Transverse colon (tissue), 4 donors: Measurements from ENCODE around the gene CTBP1. TPM values are rescaled to one million over a fixed set of nuclear protein-coding genes. Genes with fewer than 3 reads are reported as not detected.

Experiments used
- DNase-seq: peaks from one replicate; pipeline ENCODE4 v3.0.0-alpha.2; 2019
- H3K27ac ChIP-seq, 4 donors: fragments of 200-600 bp; sonication (generic); 2 replicates each; pipeline ENCODE4 v1.5.1; 2016 to 2018; ENCODE audit warnings: inconsistent platforms in 4 of 4
- H3K27me3 ChIP-seq: fragments of 200-600 bp; sonication (generic); 2 replicates; pipeline ENCODE4 v1.5.1; 2017; ENCODE audit warnings: inconsistent platforms
- H3K36me3 ChIP-seq, 4 donors: fragments of 200-600 bp; sonication (generic); 2 replicates each; pipeline ENCODE4 v1.5.1; 2017 to 2019; ENCODE audit warnings: inconsistent platforms in 4 of 4
- H3K4me1 ChIP-seq, 4 donors: fragments of 200-600 bp; sonication (generic); 2 replicates each; pipeline ENCODE4 v1.5.1; 2017 to 2020; ENCODE audit warnings: inconsistent platforms in 4 of 4
- H3K4me3 ChIP-seq, 4 donors: fragments of 200-600 bp; sonication (generic); 1 replicate in 1 of 4; 2 replicates in 3 of 4; pipeline versions ENCODE4 v1.5.1 to v1.6.1; 2017 to 2019; ENCODE audit warnings: inconsistent platforms in 4 of 4
- H3K9me3 ChIP-seq, 2 donors: fragments of 200-600 bp; sonication (generic); 2 replicates each; pipeline ENCODE4 v1.5.1; 2017 to 2019; ENCODE audit warnings: inconsistent platforms in 2 of 2
- EP300 ChIP-seq: sonication (generic); formaldehyde crosslinking; IDR thresholded peaks from one replicate; pipeline ENCODE4 v1.6.1; 2017; ENCODE audit warnings: antibody characterized with exemption, low read depth
- POLR2A ChIP-seq: fragments of 450-650 bp; IDR thresholded peaks from one replicate; pipeline ENCODE4 v1.6.1; 2016; ENCODE audit warnings: antibody characterized with exemption, mild to moderate bottlenecking, moderate library complexity
- POLR2AphosphoS5 ChIP-seq, 3 donors: sonication (generic); formaldehyde crosslinking; IDR thresholded peaks; one replicate each; pipeline ENCODE4 v1.6.1; 2016; ENCODE audit warnings: antibody characterized with exemption in 3 of 3
- WGBS, 2 donors: methylation state at CpG; one replicate each; pipeline ENCODE4 v1.1.5; 2018; ENCODE audit warnings: low coverage in 1 of 2; 5-methylcytosine and 5-hydroxymethylcytosine counted together
- in situ Hi-C, 4 donors: fragments of 200-750 bp; cut with MboI; loops; one replicate each; pipeline versions ENCODE4 v1.15.0 to v1.15.1; 2017; ENCODE audit warnings: low sequenced_read_pairs in 3 of 4, low pct_ligation_motif_present in 1 of 4, low pct_unique_long_range_greater_than_20kb in 1 of 4
- intact Hi-C: fragments of 100-400 bp; cut with DNase I; formaldehyde crosslinking; loops from one replicate; pipeline ENCODE4 v1.15.1; 2023; ENCODE audit warnings: low total_unique reads
- total RNA-seq, 4 donors: library from RNA; depleted of rRNA; stranded (reverse); fragments of >200 nt; gene quantifications; one replicate each; pipeline ENCODE4 v1.1.0, GENCODE V29; 2016
- TF ChIP-seq, protein P1 (sequence below), 5 experiments: fragments of 200-600 bp in 3 of 5; fragments of 450-650 bp in 2 of 5; sonication (generic) in 3 of 5; IDR thresholded peaks; 1 replicate in 2 of 5; 2 replicates in 3 of 5; pipeline ENCODE4 v1.5.1; 2016 to 2017; ENCODE audit warnings: antibody characterized with exemption in 5 of 5, inconsistent platforms in 3 of 5, mild to moderate bottlenecking in 2 of 5, moderate library complexity in 1 of 5

CTBP1 gene
- total RNA-seq, 4 donors from 2014 or later: 183 to 457 (median 243) TPM

DNA sequence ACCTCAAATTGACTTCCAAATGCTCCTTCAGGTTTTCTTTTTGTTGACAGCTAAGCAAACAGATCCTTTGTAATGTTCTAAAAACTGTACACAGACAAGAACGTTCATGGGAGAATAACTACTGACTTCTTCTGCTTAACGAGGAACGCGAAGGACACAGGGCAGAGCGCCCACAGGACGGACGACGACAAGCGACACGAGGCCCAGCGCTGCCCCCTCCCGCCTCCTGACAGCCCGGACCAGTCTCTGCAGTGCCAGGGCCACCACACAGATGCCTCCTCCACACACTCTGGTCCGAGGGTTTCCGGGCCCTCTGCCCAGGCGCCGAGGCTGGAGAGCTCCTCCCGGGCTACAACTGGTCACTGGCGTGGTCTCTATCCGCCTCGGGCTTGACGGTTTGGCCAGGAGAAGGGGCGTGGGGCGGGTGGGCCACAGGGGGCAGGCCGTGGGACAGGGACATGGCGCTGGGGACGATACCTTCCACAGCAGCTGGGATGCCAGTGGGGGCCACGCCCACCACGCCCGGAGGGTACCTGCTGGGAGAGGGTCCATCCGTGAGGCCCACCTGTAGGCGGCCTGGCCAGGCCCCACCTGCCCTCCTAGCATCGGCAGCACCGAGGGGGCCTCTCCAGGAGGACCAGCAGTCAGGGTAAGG is 36.9 kb downstream of the CTBP1 start:
- no peak overlapping the region for H3K4me3 ChIP-seq
- H3K27ac ChIP-seq: peak overlapping the region; percentile 22 to 87 (median 68)
- H3K27me3 ChIP-seq: no peaks in the 10 kb centered on the region
- intact Hi-C loops: loop anchor here (5.0 kb wide), 1 partner anchor 35 kb away; the partner anchor contains the start of gene CTBP1
- peaks cover 0 to 20% (median 6%) of the 10 kb centered on the region in 4 donors for H3K36me3 ChIP-seq
- in situ Hi-C loops: no loop called here
- no peaks in the 10 kb centered on the region for H3K9me3 ChIP-seq
- no peak for DNase-seq
- WGBS, 2 donors: 32 to 66% methylated on average over 2 to 23 of the region's 34 CpGs
- H3K4me1 ChIP-seq: peaks cover 31 to 49% (median 40%) of the 10 kb centered on the region in 4 donors
- TF ChIP-seq, protein P1, sequence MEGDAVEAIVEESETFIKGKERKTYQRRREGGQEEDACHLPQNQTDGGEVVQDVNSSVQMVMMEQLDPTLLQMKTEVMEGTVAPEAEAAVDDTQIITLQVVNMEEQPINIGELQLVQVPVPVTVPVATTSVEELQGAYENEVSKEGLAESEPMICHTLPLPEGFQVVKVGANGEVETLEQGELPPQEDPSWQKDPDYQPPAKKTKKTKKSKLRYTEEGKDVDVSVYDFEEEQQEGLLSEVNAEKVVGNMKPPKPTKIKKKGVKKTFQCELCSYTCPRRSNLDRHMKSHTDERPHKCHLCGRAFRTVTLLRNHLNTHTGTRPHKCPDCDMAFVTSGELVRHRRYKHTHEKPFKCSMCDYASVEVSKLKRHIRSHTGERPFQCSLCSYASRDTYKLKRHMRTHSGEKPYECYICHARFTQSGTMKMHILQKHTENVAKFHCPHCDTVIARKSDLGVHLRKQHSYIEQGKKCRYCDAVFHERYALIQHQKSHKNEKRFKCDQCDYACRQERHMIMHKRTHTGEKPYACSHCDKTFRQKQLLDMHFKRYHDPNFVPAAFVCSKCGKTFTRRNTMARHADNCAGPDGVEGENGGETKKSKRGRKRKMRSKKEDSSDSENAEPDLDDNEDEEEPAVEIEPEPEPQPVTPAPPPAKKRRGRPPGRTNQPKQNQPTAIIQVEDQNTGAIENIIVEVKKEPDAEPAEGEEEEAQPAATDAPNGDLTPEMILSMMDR (IDR thresholded peaks at IDR 0.05): no peak
- TF ChIP-seq POLR2A (no peak), EP300 (no peak), POLR2AphosphoS5 (IDR thresholded peaks at IDR 0.05) (no peak)

DNA sequence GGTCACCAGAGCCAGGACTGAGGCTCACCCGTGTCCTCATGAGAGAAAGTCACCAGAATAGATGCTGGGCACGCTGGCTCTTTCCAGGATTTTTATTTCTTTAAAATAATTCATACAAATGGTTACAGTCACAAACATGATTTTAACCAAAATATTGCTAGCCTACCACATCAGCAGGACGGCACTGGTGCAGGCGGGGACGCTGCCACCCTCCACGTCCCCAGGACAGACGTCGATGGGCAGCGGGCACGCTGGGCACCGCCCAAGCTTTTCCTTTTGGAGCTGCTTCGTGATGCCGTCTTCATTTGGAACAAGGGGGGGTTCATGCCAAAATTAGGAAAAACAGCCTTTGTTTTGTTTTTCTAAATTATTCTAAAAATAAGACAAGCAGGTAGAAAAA is 37.6 kb downstream of the CTBP1 start:
- DNase-seq: peak; percentile 3
- H3K27ac ChIP-seq: peak overlapping the region; percentile 22 to 87 (median 68)
- H3K9me3 ChIP-seq: no peaks in the 10 kb centered on the region
- peaks cover 0 to 20% (median 6%) of the 10 kb centered on the region in 4 donors for H3K36me3 ChIP-seq
- no peaks in the 10 kb centered on the region for H3K27me3 ChIP-seq
- TF ChIP-seq POLR2AphosphoS5 (IDR thresholded peaks at IDR 0.05) (no peak), EP300 (no peak), POLR2A (no peak)
- TF ChIP-seq, protein P1 (IDR thresholded peaks at IDR 0.05): no peak
- intact Hi-C loops: loop anchor here (5.0 kb wide), 1 partner anchor 36 kb away; the partner anchor contains the start of gene CTBP1
- WGBS, 2 donors: 85 to 96% methylated on average over 12 to 13 of the region's 13 CpGs
- in situ Hi-C loops: no loop called here
- no peak overlapping the region for H3K4me3 ChIP-seq
- H3K4me1 ChIP-seq: peaks cover 31 to 53% (median 37%) of the 10 kb centered on the region in 4 donors

DNA sequence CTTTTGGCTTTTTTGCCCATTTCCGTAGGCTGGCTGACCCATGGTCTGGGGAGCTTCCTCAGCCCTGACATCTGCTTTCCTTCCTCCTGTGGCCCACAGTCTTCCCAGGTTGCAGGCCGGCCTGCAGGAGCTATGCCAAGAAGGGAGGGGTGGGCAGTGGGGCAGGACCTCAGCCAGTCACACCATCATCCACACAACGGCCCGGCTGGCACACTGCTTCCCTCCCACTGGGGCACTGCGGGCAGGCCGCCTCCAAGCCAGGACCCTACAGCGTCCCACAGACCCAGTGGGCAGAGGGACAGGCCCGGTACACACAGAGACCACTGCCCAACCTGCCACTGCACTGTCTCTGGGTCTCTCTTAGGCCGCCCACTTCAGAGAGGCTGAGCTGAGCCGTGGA is 38.0 kb downstream of the CTBP1 start:
- DNase-seq: peak; percentile 10
- in situ Hi-C loops: no loop called here
- Histone ChIP-seq H3K9me3 (no peaks in the 10 kb centered on the region), H3K36me3 (peaks cover 0 to 19% (median 6%) of the 10 kb centered on the region in 4 donors), H3K27ac (peak overlapping the region; percentile 22 to 87 (median 68)), H3K4me1 (peaks cover 31 to 57% (median 39%) of the 10 kb centered on the region in 4 donors), H3K27me3 (no peaks in the 10 kb centered on the region), H3K4me3 (no peak overlapping the region)
- TF ChIP-seq POLR2A (no peak), EP300 (no peak), POLR2AphosphoS5 (IDR thresholded peaks at IDR 0.05) (no peak)
- TF ChIP-seq, protein P1 (IDR thresholded peaks at IDR 0.05): no peak
- 80% methylated on average over 10 of the region's 10 CpGs; no CpG with 5 or more reads in 1 of the 2 donors for WGBS, 2 donors
- intact Hi-C loops: loop anchor here (5.0 kb wide), 1 partner anchor 36 kb away; the partner anchor contains the start of gene CTBP1

DNA sequence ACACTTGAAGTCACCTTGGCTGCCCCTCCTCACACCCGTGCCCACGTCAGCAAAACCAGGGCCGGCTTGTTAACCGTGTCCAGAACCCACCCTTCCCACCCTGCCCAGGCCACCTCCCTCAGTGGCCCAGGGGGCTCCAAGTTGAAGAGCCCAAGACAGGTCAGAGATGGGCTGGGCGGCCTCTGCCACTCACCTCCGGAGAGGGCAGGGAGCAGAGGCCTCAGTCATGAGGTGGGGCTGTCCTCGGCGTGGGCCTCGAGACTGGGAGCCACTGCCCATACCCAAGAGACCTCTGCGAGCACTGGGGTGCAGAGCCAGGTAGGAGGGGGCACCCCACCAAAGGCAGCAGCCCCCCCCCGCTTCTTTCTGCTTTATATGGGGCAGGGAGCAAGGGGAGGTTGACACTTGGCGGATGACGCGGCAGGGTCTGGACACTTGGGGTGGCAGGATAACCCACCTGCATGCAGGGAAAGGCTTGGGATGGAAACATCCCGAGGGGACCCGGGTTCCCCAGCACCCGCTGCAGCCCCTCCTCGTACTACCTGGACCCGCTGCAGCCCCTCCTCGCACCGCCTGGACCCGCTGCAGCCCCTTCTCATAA is 38.6 kb downstream of the CTBP1 start:
- Histone ChIP-seq H3K4me1 (peaks cover 35 to 63% (median 45%) of the 10 kb centered on the region in 4 donors), H3K36me3 (peaks cover 0 to 13% (median 6%) of the 10 kb centered on the region in 4 donors), H3K9me3 (no peaks in the 10 kb centered on the region), H3K4me3 (no peak overlapping the region), H3K27me3 (no peaks in the 10 kb centered on the region), H3K27ac (peak overlapping the region; percentile 75 to 87 (median 79))
- DNase-seq: peak; percentile 6
- WGBS, 2 donors: 75% methylated on average over 21 of the region's 22 CpGs; no CpG with 5 or more reads in 1 of the 2 donors
- intact Hi-C loops: loop anchor here (5.0 kb wide), 1 partner anchor 37 kb away; the partner anchor contains the start of gene CTBP1
- in situ Hi-C loops: no loop called here
- TF ChIP-seq POLR2A (no peak), EP300 (no peak), POLR2AphosphoS5 (IDR thresholded peaks at IDR 0.05) (no peak)
- TF ChIP-seq, protein P1 (IDR thresholded peaks at IDR 0.05): no peak
